Panc1 (cell line): ENCODE results near the gene PPP1R14C. TPM values are rescaled to one million over a fixed set of nuclear protein-coding genes. Genes with fewer than 3 reads are reported as not detected.

Experiments used
- ATAC-seq: fragments of 200-7000 bp; cut with Tn5 transposase; 2 replicates; pipeline ENCODE4 v1.9.1; 2020; ENCODE audit warnings: mild to moderate bottlenecking, moderate library complexity
- BruUV-seq: library from RNA; stranded (reverse); fragments of 400-500 nt; replicated peaks from 2 replicates; lab custom pipeline; 2021; lab: Mats Ljungman, UMichigan
- CTCF ChIA-PET: fragments of 300-600 bp; sonication (Branson Sonifier 250); formaldehyde crosslinking; loops from one replicate; lab custom pipeline; 2022; ENCODE audit warnings: antibody characterized with exemption; lab: Charles Lee
- POLR2A ChIA-PET: fragments of 300-600 bp; sonication (Branson Sonifier 250); formaldehyde crosslinking; loops from one replicate; lab custom pipeline; 2022; ENCODE audit warnings: antibody characterized with exemption; lab: Charles Lee
- DNase-seq: peaks from one replicate; pipeline ENCODE4 v3.0.0-alpha.2; 2010; ENCODE audit warnings: low read depth, low spot score
- H3K27ac ChIP-seq: 2 replicates; pipeline ENCODE4 v1.5.1; 2011; ENCODE audit warnings: mild to moderate bottlenecking, low read length, inconsistent platforms
- H3K27me3 ChIP-seq: fragments of 200-500 bp; sonication (Bioruptor generic); 2 replicates; pipeline ENCODE4 v1.6.0; 2014; ENCODE audit warnings: low read length, inconsistent platforms; ENCODE audit not compliant: control insufficient read depth, insufficient read depth
- H3K36me3 ChIP-seq: fragments of 200-500 bp; sonication (Bioruptor generic); 2 replicates; pipeline ENCODE4 v1.5.1; 2014; ENCODE audit warnings: inconsistent platforms, mild to moderate bottlenecking, low read length, moderate library complexity; ENCODE audit not compliant: control insufficient read depth, insufficient read depth
- H3K4me1 ChIP-seq: 2 replicates; pipeline ENCODE4 v1.5.1; 2011; ENCODE audit warnings: inconsistent platforms, mild to moderate bottlenecking, low read length, moderate library complexity; ENCODE audit not compliant: control insufficient read depth, insufficient read depth
- H3K4me3 ChIP-seq, 2 experiments: 2 replicates each; pipeline ENCODE4 v1.5.1; 2011 to 2012; ENCODE audit warnings: low read depth in 2 of 2, low read length in 2 of 2, mild to moderate bottlenecking in 2 of 2, inconsistent platforms in 1 of 2, moderate library complexity in 1 of 2
- H3K9me3 ChIP-seq: fragments of 200-500 bp; sonication (Bioruptor generic); 2 replicates; pipeline ENCODE4 v1.5.1; 2014; ENCODE audit warnings: low read depth, mild to moderate bottlenecking, inconsistent platforms, low read length, moderate library complexity; ENCODE audit not compliant: control insufficient read depth, insufficient read depth
- POLR2AphosphoS5 ChIP-seq: IDR thresholded peaks from 2 replicates; pipeline ENCODE4 v1.6.1; 2012; ENCODE audit warnings: mild to moderate bottlenecking, low read depth, low read length, moderate library complexity
- SIN3A ChIP-seq: IDR thresholded peaks from 2 replicates; pipeline ENCODE4 v1.6.1; 2012; ENCODE audit warnings: low read depth, mild to moderate bottlenecking, low read length, moderate library complexity, borderline replicate concordance; ENCODE audit not compliant: insufficient read depth
- TCF7L2 ChIP-seq: IDR thresholded peaks from 2 replicates; pipeline ENCODE4 v1.6.1; 2011; ENCODE audit warnings: mild to moderate bottlenecking, low read depth, low read length, inconsistent platforms
- in situ Hi-C: cut with HindIII; loops from 2 replicates; pipeline ENCODE4 v1.10.0; 2016; ENCODE audit warnings: low sequenced_read_pairs, low pct_unique_long_range_greater_than_20kb
- intact Hi-C: fragments of 100-400 bp; cut with micrococcal nuclease; formaldehyde crosslinking; loops from one replicate; pipeline ENCODE4 v1.10.0; 2022; ENCODE audit not compliant: unreplicated experiment
- total RNA-seq: library from RNA; stranded (reverse); gene quantifications from one replicate; pipeline ENCODE4 v1.2.1, GENCODE V29; 2021; ENCODE audit not compliant: unreplicated experiment
- TF ChIP-seq, protein P1 (sequence below): fragments of 450-650 bp; IDR thresholded peaks from 2 replicates; pipeline ENCODE4 v1.5.1; 2017; ENCODE audit warnings: mild to moderate bottlenecking
- TF ChIP-seq, protein P2 (sequence below), 2 experiments: IDR thresholded peaks; 2 replicates each; pipeline ENCODE4 v1.6.1; 2011 to 2012; ENCODE audit warnings: low read depth in 2 of 2, control low read depth in 1 of 2, low read length in 1 of 2, mild to moderate bottlenecking in 1 of 2, moderate library complexity in 1 of 2; ENCODE audit not compliant: insufficient read depth in 1 of 2

Gene PPP1R14C
- total RNA-seq, 1 experiment from 2014 or later, result not detected

DNA sequence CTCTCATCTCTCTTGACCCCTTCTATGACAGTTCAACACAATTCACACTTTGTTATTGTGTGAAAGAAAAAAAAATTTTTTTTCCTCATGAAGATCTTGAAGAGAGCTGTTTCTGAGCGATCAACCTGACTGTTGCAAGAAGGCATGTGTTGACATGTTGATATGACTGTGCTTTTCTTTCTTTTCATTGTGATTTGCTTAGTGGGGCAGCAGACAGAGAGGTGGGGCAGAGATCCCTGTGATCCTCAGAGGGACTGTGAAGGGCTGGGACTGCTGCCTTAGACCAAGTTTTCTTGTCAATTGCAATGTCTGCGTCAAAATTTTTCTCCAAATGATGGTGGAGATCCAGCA, 155.2 kb downstream of the PPP1R14C start:
- no TSS peak for BruUV-seq
- DNase-seq, result no peak
- H3K27ac ChIP-seq, result no peak overlapping the region
- ATAC-seq, result no peak
- peaks cover 8% of the 10 kb centered on the region; the same call in 1 of the 2 replicates for H3K4me1 ChIP-seq
- H3K27me3 ChIP-seq, result no peaks in the 10 kb centered on the region
- no peaks in the 10 kb centered on the region for H3K36me3 ChIP-seq
- intact Hi-C loops (no loop called here), in situ Hi-C loops (no loop called here)
- CTCF ChIA-PET, result no interaction called here
- H3K4me3 ChIP-seq, result no peak overlapping the region
- POLR2A ChIA-PET, result interaction anchor here (0.6 kb wide), 1 partner anchor 48 kb away, joined by 3 read pairs; no protein-coding TSS in a partner anchor
- peaks cover 11% of the 10 kb centered on the region for H3K9me3 ChIP-seq
- TF ChIP-seq POLR2AphosphoS5, result no peak

DNA sequence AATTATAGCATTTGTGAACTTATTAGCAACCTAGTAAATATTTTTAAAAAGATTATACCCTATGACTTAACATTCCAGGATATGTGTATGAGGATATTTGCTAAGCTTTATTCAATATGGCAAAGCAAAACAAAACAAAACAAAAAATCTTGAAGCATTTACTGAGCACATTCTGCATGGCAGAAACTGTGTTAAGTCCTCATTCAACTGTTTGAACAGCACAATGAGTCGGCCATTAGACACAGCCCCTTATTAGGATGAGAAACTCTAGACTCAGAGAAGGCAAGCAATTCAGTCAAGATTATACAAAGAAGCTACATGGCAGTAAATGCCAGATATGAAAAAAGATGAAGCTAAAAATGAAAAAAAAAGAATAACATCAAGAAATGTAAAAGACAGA, 155.8 kb downstream of the PPP1R14C start:
- TF ChIP-seq TCF7L2, result no peak
- TF ChIP-seq, protein P1, sequence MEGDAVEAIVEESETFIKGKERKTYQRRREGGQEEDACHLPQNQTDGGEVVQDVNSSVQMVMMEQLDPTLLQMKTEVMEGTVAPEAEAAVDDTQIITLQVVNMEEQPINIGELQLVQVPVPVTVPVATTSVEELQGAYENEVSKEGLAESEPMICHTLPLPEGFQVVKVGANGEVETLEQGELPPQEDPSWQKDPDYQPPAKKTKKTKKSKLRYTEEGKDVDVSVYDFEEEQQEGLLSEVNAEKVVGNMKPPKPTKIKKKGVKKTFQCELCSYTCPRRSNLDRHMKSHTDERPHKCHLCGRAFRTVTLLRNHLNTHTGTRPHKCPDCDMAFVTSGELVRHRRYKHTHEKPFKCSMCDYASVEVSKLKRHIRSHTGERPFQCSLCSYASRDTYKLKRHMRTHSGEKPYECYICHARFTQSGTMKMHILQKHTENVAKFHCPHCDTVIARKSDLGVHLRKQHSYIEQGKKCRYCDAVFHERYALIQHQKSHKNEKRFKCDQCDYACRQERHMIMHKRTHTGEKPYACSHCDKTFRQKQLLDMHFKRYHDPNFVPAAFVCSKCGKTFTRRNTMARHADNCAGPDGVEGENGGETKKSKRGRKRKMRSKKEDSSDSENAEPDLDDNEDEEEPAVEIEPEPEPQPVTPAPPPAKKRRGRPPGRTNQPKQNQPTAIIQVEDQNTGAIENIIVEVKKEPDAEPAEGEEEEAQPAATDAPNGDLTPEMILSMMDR, result no peak
- TF ChIP-seq POLR2AphosphoS5, result no peak
- TF ChIP-seq, protein P2, sequence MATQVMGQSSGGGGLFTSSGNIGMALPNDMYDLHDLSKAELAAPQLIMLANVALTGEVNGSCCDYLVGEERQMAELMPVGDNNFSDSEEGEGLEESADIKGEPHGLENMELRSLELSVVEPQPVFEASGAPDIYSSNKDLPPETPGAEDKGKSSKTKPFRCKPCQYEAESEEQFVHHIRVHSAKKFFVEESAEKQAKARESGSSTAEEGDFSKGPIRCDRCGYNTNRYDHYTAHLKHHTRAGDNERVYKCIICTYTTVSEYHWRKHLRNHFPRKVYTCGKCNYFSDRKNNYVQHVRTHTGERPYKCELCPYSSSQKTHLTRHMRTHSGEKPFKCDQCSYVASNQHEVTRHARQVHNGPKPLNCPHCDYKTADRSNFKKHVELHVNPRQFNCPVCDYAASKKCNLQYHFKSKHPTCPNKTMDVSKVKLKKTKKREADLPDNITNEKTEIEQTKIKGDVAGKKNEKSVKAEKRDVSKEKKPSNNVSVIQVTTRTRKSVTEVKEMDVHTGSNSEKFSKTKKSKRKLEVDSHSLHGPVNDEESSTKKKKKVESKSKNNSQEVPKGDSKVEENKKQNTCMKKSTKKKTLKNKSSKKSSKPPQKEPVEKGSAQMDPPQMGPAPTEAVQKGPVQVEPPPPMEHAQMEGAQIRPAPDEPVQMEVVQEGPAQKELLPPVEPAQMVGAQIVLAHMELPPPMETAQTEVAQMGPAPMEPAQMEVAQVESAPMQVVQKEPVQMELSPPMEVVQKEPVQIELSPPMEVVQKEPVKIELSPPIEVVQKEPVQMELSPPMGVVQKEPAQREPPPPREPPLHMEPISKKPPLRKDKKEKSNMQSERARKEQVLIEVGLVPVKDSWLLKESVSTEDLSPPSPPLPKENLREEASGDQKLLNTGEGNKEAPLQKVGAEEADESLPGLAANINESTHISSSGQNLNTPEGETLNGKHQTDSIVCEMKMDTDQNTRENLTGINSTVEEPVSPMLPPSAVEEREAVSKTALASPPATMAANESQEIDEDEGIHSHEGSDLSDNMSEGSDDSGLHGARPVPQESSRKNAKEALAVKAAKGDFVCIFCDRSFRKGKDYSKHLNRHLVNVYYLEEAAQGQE (IDR thresholded peaks at IDR 0.05; ENCODE audit: insufficient read depth in 1 of 2, low read depth in 2 of 2, low read length in 1 of 2), result no peak
- TF ChIP-seq SIN3A, result no peak
- BruUV-seq, result no TSS peak
- CTCF ChIA-PET, result no interaction called here

More for the DNA sequence above, 155.8 kb downstream of the PPP1R14C start:
- H3K9me3 ChIP-seq, result peaks cover 11% of the 10 kb centered on the region
- in situ Hi-C loops (no loop called here), intact Hi-C loops (no loop called here)
- no peak overlapping the region for H3K4me3 ChIP-seq
- H3K27ac ChIP-seq, result no peak overlapping the region
- no peak for DNase-seq
- POLR2A ChIA-PET, result interaction anchor here (0.6 kb wide), 2 partner anchors 26 to 49 kb away, joined by 3 to 5 read pairs; no protein-coding TSS in a partner anchor
- H3K4me1 ChIP-seq, result peaks cover 8% of the 10 kb centered on the region; the same call in 1 of the 2 replicates
- H3K36me3 ChIP-seq, result no peaks in the 10 kb centered on the region
- no peak for ATAC-seq
- H3K27me3 ChIP-seq, result no peaks in the 10 kb centered on the region

Other genes starting within 250 kb of the PPP1R14C start
- 1.8 TPM for gene RAET1E, start 244.9 kb upstream of the PPP1R14C start, total RNA-seq
- gene RAET1G, start 219.9 kb upstream of the PPP1R14C start, total RNA-seq, result 1.2 TPM
- 0.69 TPM for gene ULBP2, start 201.0 kb upstream of the PPP1R14C start, total RNA-seq
- gene ULBP1, start 179.1 kb upstream of the PPP1R14C start, total RNA-seq, result 3.1 TPM
- gene RAET1L, start 117.5 kb upstream of the PPP1R14C start, total RNA-seq, result not detected
- 2.4 TPM for gene ULBP3, start 73.9 kb upstream of the PPP1R14C start, total RNA-seq
- gene IYD, start 226.0 kb downstream of the PPP1R14C start, total RNA-seq, result 0.03 TPM